HG03196 (cell line): ENCODE data around the gene TEX101.

Experiments
- ATAC-seq: cut with Tn5 transposase; IDR thresholded peaks from one replicate; pipeline ENCODE4 v1.9.1; 2021; ENCODE audit not compliant: unreplicated experiment

TEX101 gene

DNA sequence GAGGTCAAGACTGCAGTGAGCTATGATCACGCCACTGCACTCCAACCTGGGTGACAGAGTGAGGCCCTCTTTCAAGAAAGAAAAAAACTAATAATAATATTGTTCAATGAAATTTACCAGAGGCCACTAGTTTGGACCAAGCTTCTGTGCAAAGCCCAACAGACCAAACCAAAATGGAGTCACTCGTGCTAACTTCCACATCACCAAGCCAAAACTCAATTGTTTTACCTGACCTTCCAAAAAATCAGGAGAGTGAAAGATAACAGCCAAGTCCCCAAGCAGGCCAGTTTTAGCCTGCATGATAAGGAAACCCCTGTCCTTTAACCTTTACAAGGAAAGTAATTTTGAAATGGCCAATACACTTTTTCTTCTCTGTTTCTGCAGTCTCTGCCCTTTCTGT, 30.7 kb downstream of the TEX101 start:
- no peak for ATAC-seq

DNA sequence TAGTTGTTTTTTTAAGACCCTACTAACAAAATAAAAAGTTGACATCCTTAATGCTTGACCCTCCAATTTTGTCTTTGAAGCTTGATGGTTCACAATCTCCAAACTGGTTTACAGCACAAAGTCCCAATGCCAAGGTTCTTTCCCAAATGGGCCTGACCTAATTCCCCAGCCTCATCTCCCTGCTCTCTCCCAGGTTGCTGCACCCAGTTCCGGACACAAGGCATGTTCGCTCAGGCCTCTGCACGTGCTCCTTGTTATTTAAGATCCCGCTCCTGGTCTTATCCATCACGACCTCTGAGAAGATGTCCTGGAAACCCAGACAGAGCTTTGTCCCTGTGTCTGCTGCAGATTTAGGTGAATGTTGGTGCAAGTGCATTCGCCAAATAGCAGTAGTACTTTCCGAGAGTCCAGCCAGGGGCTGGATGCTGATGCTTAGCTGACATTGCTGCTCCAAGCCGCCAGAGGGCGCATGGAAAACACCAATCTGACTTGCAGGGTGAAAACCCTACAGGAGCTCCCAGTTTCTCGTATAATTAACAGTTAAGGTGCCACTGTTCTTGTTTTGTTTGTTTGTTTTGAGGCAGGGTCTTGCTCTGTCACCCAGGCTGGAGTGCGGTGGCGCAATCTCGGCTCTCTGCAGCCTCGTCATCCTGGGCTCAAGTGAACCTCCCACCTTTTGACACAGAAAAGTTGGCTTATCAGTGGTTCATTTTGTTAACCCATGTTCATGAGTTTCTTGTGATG, 32.2 kb downstream of the TEX101 start:
- no peak for ATAC-seq

DNA sequence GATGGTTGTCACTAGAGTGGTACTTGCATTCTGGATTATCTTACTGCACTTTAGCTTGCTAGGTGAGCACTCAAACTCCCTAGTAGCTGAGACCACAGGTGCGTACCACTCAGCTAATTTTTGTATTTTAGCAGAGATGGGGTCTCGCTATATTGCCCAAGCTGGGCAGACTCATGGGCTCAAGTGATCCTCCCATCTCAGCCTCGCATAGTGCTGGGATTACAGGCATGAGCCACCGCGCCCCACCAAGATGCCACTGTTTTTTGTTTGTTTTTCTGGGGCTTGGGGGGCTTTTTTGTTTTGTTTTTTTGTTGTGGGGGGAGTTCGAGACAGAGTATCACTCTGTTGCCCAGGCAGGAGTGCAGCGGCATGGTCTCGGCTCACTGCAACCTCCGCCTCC, 33.0 kb downstream of the TEX101 start:
- no peak for ATAC-seq

DNA sequence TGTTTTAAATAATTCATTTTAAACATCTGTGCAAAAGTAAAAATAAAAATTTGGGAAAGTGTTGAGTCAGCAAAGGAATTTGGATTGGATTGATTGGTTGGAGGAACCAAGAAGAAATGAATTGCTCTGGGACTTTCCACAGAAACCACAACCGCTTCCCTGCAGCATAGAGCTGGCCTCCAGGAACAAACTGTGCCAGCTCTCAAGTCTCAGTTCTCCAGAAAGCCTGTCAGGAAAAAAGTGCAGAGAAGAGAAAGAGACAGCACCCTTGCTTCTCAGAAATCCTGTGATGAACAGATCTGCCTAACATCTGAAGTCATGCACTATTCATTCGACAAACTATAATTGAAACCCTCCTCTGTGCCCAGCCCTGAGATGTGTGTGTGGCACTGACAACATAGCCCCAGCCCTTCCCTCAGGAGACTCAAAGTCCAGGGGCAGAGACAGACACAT, 35.9 kb downstream of the TEX101 start:
- ATAC-seq = no peak

DNA sequence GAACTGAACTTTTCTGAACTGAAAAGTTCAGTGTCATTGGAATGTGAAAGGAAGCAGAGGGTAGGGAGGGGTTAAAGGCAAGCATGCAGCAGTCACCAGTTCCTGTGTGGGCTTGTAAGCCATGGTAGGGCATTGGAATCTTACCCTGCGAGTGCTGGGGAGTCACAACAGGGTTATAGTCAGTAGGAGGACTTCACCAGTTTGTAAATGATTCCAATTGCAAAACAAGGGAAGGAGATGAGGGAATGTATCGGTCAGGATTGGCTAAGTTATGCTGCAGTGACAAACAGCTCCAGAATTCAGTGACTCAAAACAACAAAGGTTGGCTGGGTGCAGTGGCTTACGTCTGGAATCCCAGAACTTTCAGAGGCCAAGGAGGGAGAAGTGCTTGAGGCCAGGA, 37.9 kb downstream of the TEX101 start:
- no peak for ATAC-seq

DNA sequence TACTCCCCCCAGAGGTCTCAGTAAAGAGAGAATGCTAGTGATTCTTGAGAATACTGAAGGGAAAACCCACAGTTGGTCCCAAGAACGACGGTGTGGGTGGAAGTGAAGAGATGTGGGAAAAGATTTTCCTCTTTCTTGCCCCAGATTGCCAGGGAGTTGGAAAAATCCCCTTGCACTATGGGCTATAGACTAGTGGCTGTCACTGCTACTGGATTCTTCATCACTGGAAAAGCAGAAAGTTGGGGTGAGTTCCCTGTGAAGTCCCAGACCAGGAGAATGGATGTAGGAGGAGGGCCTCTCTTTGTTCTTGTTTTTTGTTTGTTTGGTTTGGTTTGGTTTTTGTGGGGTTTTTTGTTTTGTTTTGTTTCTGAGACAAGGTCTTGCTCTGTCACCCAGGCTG, 39.3 kb downstream of the TEX101 start:
- no peak for ATAC-seq

DNA sequence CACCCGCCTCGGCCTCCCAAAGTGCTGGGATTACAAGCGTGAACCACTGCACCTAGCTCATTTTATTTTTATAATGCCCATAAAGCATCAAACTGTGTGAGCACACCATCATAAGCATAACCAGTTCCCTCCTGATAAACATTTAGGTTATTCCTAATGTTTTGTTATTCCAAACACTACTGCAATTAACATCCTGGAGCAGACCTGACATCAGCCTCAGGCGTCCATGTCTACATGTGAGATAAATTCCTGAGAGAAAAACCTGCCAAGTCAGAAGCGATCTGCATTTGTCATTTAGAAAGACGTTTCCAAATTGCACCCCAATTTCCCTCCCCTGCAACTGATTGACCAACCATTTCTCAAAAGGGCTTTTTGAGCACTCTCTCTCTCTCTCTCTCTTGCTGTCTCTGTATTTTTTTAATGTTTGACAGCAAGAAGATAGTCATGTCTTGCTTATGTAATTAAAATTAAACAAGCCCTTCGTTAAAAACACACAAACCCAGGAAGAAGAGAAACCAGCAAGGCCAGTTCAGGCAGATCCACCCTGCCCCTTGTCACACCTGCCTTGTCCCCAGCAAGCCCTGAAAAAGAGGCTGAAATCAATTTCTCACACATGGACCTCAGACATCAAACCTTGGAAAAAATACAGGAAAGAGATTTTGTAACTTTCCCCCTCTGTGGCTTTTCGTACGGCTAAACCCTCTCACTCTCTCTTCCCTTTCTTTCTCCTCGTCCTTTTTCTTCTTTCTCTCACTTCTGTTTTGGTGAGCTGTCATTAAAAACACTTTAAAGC, 40.8 kb downstream of the TEX101 start:
- ATAC-seq = no peak

DNA sequence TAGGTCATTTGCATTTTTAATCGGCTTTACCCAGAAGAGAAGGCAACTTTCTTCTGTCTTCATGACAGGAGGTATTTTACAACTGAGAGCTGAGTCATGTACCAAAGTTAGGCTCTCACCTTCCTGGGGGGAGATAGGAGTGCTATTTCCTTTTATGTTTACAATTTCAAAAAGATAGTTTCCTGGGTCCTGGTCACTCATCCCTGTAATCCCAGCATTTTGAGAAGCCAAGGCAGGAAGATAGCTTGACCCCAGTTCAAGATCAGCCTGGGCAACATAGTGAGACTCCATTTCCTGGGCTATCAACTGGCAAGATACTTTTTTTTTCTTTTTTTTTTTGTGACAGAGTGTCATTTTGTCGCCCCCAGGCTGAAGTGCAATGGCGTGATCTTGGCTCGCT, 43.1 kb downstream of the TEX101 start:
- ATAC-seq = no peak

DNA sequence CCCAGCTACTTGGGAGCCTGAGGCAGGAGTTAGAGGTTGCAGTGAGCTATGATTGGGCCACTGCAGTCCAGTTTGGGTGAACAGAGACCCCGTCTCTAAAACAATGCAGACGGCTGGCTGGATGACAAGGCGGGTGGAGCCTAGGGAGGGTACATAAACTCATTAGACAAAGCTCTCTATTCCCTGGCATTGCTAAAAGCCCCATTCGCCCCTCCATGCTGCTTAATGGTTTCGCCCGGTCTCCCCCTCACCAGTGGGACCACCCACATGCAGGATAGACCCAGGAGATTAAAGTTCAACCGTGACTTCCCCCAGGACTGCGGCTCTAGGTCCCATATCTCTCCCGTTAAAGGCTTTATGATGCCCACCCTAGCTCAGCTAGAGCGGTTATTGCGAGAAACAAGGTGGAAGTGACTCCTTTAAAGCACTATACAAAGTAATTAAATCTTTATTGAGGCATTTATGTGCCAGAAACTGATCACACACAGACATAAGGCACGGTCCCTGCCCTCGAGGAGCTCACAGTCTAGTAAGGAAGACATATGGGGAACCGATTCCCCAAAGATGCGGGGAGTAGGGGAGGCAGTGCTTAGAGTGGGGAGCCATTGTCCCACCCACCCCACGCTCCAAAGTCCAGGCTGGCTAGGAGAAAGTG, 45.8 kb downstream of the TEX101 start:
- ATAC-seq = no peak

DNA sequence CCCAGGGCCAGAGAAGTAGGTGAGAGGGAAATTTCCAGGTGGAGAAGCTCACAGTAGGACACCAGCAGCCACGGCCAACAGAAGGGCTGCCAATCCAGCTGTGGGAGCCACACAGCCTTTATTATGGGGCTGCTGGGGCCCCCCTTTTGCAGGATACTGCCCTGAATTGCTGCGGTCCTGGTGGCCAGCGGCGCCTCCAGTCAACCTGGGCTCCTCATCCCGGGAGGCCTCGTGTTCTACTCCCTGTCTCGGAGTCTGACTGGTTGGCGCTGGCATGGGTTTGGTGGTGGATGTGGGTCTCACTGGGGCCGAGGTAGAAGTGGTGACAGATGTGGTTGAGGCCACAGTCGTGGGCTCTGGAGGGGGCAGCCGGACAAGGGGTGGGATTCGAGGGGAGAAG, 46.6 kb downstream of the TEX101 start:
- ATAC-seq = no peak

DNA sequence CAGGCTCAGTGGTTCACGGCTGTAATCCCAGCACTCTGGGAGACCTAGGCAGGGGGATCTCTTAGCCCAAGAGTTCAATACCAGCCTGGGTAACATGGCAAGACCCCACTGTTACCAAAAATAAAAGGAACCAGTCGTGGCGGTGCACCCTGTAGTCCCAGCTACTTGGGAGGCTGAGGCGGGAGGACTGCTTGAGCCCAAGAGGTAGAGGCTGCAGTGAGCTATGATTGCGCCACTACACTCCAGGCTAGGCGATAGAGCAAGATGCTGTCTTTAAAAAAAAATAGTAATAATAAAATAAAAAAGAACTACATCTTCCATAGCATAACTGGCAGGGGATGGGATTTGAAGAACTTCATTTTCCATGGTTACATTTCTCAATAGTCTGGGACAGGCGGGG, 47.7 kb downstream of the TEX101 start:
- ATAC-seq = no peak

DNA sequence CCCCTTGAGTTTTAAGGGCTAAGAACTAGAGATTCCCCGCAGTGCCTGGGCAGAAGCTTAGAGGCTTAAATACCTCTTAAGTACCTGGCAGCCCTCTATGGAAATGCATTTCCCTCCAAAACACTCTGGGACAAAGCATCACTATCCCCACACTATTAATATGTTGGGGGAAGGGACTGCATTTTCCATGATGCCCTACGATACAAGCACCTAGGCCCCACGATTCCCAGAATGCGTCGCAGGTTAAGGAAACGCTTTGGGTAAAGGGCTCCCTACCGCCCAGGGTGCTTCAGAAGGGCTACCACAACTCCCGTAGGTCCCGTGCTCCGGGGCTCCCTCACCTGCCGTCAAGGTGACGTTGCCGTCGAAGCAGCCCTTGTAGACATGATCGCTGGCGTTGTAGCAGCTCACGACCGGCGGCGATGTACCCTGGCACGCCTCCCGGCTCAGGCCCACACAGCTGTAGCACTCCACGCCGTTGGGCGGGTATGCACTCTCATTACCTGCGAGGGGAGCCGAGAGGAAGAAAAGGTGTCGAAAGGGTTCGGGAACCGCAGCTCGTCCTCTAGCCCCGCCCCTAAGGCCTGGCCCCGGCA, 48.2 kb downstream of the TEX101 start:
- no peak for ATAC-seq

DNA sequence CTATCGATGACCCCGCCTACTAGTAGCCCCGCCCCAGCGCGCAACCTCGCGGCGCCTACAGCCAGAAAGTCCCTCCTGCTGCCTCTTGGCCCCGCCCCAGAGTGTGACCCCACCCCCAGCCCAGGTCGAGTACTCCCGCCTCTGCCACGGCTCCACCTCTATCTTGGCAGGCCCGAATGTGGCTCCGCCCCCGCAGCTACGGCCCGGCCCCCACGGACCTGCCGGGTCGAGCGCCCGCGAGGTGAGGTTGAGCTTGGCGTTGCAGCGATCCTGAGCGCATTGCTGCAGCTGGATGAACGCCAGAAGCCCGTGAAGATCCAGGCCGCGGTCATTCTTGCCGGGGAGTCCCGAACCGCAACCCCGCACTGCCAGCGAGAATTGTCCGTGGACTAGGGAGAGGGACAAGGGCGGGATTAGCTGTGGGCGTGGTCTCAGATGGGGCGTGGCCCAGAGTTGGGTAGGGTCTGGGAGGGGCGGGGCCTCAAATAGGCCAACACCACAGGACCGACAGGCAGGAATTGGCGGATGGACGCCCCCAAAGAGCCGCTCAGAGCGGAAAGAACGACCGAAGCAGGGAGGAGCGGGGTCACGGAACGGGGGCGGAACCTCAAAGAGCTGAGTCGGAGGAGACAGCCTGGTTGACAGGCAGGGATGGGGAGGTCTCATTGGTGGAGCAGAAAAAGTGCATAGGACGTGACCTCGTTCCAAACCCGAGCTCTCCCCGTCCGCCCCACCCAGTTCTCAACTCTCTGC, 48.9 kb downstream of the TEX101 start:
- peak; percentile 80 for ATAC-seq

DNA sequence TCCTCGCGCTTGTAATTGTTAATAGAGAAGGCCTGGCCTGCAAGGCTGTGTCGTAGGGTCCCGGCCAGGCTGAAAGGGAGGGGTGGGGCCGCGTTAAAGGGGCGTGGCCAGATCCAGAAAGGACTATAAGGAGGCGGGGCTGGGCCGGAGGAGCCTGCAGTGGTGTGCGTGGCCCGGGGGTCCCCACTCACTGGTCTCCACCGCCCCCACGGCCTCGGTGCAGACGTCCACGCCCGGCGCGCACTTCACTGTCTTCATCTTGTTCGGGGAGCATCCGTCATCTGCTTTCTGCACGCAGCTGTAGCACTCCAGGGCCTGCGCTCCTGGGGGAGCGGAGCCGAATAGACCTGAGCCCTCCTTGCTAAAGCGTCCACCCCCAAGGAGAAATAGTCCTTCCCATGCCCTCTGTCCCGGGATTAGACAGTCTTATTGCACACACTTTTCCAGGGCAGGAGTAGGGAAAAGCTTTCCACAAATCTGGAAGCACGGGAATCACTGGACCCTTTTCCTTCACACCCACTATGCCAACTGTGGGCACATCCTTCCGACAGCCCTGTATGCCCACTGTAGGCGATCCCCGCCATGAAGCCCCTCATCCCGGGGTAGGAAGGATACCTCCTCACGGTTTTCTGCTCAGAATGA, 49.6 kb downstream of the TEX101 start:
- ATAC-seq = peak; percentile 31

DNA sequence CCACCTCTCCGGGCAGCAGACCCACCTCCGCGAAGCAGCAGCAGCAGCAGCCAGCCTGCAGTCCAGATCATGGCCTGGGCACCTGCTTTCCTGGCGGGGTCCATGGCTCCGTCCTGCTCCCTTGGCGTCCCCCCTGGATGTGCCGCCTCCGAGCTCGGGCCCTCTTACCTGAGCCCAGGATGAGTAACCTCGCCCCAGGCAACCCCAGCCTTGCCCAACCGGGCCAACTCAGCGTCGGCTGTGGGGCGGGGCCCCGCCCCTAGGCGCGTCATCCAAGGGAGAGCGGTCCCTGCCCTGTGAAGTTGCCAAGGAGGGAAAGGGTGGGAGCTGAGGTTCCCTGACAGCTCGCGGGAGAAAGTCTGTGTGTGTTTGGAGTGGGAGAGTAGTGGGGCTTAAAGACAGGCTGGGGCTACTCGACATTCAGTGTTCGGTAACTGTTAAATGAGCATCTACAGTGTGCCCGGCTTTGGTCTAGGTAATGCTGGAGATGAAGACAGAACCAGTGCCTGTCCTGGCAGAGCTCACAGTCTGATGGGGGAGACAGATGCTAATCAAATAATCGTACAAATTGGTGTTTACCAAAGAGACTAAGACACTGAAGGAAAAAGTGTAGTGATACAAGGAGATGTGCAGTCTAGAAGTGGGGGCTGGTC, 50.9 kb downstream of the TEX101 start, which contains the start of gene LYPD3:
Gene LYPD3, minus strand, starts transcription at position 141 of the 653 bp plus-strand sequence. Its CDS starts 37 bp downstream, at position 104.
- ATAC-seq = no peak

DNA sequence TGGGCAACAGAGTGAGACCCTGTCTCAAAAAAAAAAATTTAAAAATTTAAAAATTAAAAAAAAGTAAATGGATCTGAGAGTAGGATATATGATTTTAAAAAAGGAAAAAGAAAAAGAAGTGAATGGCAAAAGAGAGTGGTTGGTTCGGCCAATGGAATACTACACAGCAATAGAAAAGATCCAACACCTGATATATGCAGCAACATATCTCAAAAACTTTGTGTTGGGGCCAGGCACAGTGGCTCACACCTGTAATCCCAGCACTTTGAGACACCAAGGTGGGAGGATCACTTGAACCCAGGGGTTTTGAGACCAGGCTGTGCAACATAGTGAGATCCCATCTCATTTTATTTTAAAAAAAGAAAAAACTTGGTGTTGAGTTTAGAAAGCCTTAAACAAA, 52.1 kb downstream of the TEX101 start:
- no peak for ATAC-seq

DNA sequence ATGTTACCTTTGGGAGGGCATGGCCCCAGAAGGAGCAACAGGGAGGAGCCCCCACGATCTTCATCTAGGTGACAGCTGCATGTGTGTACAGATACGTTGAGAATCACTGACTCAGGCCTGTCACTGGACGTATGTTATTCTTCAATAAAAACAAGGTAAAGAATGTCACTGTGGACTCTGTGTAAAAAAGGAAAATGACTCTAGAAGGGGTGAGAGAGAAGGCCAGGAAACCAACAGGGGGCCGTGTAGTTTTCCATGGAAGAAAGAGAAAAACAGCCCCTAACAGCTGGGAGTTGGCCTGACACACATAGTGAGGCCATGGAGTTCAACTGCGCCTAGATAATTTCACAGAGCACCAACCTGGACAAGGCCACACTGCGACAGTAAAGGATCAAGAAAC, 52.6 kb downstream of the TEX101 start:
- no peak for ATAC-seq

DNA sequence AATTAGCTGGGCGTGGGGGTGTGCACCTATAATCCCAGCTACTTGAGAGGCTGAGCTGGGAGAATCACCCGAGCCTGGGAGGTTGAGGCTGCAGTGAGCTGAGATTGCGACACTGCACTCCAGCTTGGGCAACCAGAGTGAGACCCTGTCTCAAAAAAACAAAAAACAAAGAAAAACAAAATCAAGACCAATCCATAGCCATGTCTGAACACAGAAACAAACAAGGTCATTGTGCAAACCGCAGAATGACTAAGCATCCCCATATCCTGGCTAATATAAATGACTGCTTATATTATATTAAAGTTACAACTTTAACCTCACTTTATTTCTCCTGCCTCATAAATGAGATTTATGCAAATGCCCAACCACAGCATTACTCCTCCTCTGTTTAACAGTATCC, 53.0 kb downstream of the TEX101 start:
- no peak for ATAC-seq
